ENCODE data around the gene C3orf20.

C3orf20 gene

GRCh38 chr3:14674841-14675240 is at the start of gene C3orf20:
Gene C3orf20 (plus strand): TSS chr3:14675141. CDS start chr3:14682714, 7,573 bp downstream.
- no peak for DNase-seq

DNA sequence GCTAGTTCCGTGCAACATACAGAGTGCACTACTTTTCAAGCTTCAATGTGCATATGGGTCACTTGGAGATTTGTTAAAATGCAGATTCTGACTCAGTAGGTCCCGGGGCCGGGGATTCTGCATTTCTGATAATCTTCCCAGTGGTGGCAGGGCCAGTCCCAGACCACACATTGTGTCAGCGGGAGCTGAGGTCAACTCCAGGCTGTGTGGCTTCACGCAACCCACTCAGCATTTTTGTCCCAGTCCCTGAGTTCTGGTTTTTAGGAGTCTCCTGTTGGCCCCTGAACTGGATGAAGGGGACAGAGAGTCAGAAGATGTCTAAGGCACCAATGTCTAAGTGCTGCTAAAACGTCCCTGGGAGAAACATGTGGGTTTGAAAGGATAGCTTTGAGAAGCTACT is 49.5 kb upstream of the C3orf20 start:
- DNase-seq = no peak

DNA sequence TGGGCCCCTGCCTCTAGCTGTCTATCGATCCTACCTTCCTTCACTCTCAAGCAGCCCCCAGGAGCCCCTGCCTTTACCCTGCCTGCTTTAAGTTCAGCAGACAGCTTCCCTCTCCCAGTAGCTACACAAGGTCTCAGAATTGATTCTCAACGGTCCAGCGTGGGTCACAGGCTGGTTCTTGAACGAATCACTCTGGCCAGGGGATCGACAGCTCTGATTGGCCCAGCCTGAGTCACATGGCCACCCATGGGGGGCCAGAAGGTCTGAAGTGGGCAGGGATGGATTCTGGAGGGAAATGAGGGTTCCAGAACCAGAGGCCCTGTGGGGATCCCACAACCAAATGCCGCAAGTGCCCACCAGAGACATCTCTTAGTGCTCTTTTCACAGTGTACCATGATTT is 47.1 kb upstream of the C3orf20 start:
- DNase-seq = no peak

DNA sequence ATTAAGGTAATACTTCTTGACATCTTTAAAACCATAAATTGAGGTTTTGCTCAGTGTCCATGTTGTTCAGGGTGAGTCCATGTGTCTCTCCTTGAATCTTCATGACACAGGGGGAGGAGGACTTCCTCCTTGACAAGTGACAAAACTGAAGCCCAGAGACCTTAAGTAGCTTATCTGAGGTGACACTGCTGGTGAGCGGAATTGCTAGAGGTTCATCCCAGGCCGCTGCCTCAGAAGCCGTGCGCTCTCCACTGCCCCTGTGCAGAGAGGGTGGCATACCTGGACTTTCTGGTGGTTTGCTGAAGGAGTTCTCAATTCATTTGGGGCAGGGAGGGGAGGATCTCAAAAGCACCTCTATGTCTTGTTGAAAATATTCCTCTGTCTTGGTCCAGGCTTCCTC is 46.5 kb upstream of the C3orf20 start:
- DNase-seq = no peak

DNA sequence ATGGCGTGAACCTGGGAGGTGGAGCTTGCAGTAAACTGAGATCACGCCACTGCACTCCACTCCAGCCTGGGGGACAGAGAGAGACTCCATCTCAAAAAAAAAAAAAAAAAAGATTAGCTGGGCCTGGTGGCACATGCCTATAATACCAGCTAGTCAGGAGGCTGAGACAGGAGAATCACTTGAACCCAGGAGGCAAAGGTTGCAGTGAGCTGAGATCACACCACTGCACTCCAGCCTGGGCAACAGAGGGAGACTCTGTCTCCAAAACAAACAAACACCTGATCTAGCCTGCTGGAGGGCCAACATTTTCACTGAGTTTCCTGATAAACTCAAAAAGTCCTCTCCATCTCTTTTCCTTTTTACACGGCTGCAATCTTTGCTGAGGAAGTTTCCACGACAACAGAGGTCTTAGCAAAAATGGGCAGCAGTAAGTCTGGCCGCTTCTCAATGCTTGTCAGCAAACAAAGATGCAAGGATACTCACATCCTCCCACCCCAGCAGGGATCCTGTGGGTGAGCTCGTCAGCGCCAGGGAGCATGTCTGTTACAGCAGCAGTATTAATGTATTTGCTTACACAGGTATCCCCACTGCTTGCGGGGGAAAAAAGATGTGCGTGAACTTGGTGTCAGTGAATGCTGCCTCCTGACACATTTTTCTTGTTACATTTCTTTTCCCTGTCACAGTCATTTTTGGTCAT is 44.4 kb upstream of the C3orf20 start:
- no peak for DNase-seq

DNA sequence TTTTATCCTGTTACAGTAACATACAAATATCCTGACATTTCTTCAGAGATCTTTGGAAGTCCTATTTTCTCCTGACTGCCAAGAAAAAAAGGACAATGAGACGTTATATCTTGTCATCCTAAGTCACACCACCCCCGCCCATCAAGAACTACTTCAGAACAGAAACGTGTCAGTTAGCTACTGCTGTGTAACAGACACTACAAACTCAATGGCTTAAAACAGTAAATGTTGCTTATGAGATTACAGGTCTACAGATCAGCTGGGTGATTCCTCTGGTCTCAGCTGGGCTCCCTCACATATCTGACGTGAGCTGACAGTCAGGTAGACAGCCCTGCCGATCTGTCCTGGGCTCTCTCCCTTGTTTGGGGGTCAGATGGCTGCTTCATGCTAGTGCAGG is 43.8 kb upstream of the C3orf20 start:
- no peak for DNase-seq

GRCh38 chr3:14631687-14632441 is 43.1 kb upstream of the C3orf20 start:
- no peak for DNase-seq

GRCh38 chr3:14632442-14632930 is 42.5 kb upstream of the C3orf20 start:
- no peak for DNase-seq

DNA sequence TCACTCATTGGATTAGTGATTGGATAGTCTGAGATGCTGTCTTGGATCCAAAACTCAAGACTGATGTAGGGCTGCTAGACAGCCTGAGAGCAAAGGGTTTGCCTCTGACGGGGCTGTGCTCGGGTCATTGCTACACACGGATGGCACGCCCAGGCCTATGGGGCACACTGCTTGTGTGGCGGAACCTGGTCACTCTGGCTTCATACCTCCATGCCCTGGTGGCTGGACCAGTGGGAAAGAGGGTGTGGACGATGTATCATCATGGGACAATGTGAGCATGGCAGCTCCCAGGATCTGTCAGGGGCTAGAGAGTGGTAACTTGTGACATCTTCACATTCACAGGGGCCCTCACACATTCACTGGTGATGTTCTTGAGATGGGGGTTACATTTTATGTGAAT is 41.5 kb upstream of the C3orf20 start:
- no peak for DNase-seq

- peak; percentile 16 for DNase-seq
Observed at GRCh38 chr3:14633819-14634424, 41.0 kb upstream of the C3orf20 start.

DNA sequence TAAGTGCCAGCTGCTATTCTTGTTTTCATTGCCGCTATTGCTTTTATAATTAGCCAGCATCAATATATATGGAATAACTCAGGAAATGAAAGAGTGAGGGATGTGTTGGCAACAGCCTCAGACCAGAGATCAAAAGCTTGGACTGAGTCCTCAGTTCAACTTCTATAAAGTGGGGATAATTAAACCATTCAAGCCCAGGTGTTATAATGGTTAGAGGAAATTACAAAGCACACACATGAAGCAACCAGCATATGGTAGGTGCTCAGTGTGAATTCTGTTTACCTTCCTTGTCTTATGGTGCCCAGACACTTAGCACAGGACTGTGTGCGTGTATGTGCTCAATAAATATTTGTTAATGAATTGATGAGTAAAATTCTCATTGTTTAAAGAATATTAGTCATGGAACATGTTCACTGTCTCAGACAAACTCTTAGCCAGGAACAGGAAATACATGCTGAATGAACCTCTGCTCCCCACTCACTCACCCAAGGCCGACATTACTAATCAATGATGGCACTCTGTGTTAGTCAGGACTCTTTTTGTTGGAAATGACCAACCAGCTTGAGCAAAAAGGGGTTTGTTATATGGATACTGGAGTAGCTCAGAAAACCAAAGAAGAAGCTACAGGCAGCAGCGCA is 40.1 kb upstream of the C3orf20 start:
- DNase-seq = no peak

- DNase-seq = no peak
Observed at GRCh38 chr3:14636496-14637087, 38.3 kb upstream of the C3orf20 start.

- no peak for DNase-seq
Observed at GRCh38 chr3:14640157-14640562, 34.8 kb upstream of the C3orf20 start.

DNA sequence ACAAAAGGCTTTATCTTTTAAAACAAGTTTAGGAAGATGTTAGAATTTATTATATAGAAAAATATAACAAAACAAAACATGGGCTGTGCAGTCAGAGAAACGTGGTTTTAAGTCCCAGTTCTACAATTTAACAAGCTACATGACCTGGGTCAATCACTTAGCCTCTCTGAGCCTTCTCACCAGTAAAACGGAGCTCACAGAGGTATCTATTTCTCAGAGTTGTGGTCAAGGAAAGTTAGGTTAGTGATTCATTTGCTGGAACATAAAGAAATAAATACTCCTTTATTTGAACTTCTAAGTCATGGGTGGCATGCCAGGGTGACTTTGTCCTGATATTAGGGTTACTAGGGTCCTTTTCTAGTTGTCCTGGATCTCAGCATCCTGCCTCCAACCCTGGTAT is 34.2 kb upstream of the C3orf20 start:
- DNase-seq = no peak

DNA sequence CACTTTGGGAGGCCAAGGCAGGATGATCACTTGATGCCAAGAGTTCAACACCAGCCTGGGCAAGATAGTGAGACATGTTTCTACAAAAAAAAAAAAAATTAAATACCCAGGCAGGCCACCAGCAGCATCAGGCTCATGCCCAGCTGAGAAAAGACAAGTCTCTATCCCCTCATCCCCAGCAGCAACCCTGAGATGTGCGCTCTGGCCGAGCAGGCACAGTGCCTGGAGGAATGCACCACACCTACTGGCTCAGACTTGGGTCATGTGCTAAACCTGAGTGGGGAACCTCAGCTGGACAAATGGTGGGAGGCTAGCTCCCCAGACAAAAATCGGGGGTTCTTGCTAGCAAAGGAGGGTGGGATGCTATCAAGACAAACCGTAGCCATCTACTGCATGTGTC is 33.6 kb upstream of the C3orf20 start:
- DNase-seq = no peak

GRCh38 chr3:14645453-14645852 is 29.5 kb upstream of the C3orf20 start:
- DNase-seq = no peak

- DNase-seq = no peak
Observed at GRCh38 chr3:14646131-14646573, 28.8 kb upstream of the C3orf20 start.

GRCh38 chr3:14646589-14647413 is 28.1 kb upstream of the C3orf20 start:
- no peak for DNase-seq

- DNase-seq = peak; percentile 44
Observed at GRCh38 chr3:14647976-14648955, 26.7 kb upstream of the C3orf20 start.

DNA sequence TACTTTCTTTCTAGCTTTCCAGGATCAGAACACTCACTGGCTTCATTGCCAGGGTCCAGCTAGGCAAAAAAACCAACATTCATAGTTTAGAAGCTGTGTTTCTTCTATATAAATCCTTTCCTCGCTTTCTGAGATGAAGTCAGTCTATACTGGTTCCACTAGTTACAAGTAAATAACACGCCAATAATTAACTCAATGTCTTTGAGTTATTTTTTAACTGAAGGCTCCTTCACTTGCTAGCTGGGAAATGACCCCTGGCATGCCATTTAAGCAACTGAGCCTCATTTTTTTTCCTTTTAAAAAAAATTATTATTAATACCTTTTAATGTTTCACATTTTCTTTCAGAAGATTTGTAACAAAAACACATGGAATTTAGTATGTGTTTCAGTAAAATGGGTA is 25.5 kb upstream of the C3orf20 start:
- no peak for DNase-seq

DNA sequence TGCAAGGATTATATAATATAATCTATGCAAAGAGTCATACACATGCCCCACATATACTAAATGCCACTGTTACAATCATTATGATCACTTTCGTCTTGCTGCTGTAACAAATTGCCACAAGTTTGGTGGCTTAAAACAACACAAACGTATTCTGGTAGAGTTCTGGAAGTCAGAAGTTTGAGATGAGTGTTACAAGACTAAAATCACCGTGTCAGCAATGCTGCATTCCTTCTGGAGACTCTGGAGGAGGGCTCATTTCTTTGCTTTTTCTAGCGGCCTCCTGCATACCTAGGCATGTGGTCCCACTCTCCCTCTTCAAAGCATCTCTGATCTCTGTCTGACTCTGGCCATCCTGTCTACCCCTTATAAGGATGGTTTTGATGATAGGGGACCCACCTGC is 24.7 kb upstream of the C3orf20 start:
- no peak for DNase-seq
